ENCODE measurements around the gene KLHL26.
A peak's percentile ranks its signal among the peaks of the same experiment; 100 is the strongest.
"Not testable (repeated sequence)": the region's sequence is repeated elsewhere in the genome, so short reads cannot be mapped to it uniquely, and the experiment has no call there.

The KLHL26 gene

GRCh38 chr19:18662972-18663732 lies 26.3 kb downstream of the KLHL26 start:
- DNase-seq (ENCODE audit: low spot score): no peak

GRCh38 chr19:18663940-18664530 lies 27.2 kb downstream of the KLHL26 start:
- no peak for DNase-seq (ENCODE audit: low spot score)

- no peak for DNase-seq (ENCODE audit: low spot score)
Measured at GRCh38 chr19:18665771-18666202, 29.0 kb downstream of the KLHL26 start.

GRCh38 chr19:18666317-18666716 lies 29.5 kb downstream of the KLHL26 start:
- no peak for DNase-seq (ENCODE audit: low spot score)

GRCh38 chr19:18666784-18667183 lies 30.0 kb downstream of the KLHL26 start:
- DNase-seq (ENCODE audit: low spot score): no peak

- DNase-seq (ENCODE audit: low spot score): no peak
Measured at GRCh38 chr19:18667531-18668251, 30.9 kb downstream of the KLHL26 start.

GRCh38 chr19:18668252-18668631 lies 31.4 kb downstream of the KLHL26 start:
- no peak for DNase-seq (ENCODE audit: low spot score)

- DNase-seq (ENCODE audit: low spot score): no peak
Measured at GRCh38 chr19:18668744-18669523, 32.1 kb downstream of the KLHL26 start.

GRCh38 chr19:18669524-18669817 lies 32.6 kb downstream of the KLHL26 start:
- no peak for DNase-seq (ENCODE audit: low spot score)

- no peak for DNase-seq (ENCODE audit: low spot score)
Measured at GRCh38 chr19:18669883-18670282, 33.1 kb downstream of the KLHL26 start.

- DNase-seq (ENCODE audit: low spot score): no peak
Measured at GRCh38 chr19:18670312-18670711, 33.5 kb downstream of the KLHL26 start.

- DNase-seq (ENCODE audit: low spot score): no peak
Measured at GRCh38 chr19:18671303-18672043, 34.6 kb downstream of the KLHL26 start.

GRCh38 chr19:18672044-18672451 lies 35.2 kb downstream of the KLHL26 start:
- DNase-seq (ENCODE audit: low spot score): no peak

GRCh38 chr19:18672606-18673337 lies 35.9 kb downstream of the KLHL26 start:
- peak; percentile 54 for DNase-seq (ENCODE audit: low spot score)

- DNase-seq (ENCODE audit: low spot score): peak; percentile 50
Measured at GRCh38 chr19:18674616-18675015, 37.8 kb downstream of the KLHL26 start.

- DNase-seq (ENCODE audit: low spot score): no peak
Measured at GRCh38 chr19:18675779-18676178, 39.0 kb downstream of the KLHL26 start.

- DNase-seq (ENCODE audit: low spot score): no peak
Measured at GRCh38 chr19:18676692-18677091, 39.9 kb downstream of the KLHL26 start.

GRCh38 chr19:18677156-18677555 lies 40.3 kb downstream of the KLHL26 start:
- DNase-seq (ENCODE audit: low spot score): no peak

- DNase-seq (ENCODE audit: low spot score): not testable (repeated sequence)
Measured at GRCh38 chr19:18680148-18680547, 43.3 kb downstream of the KLHL26 start.

- DNase-seq (ENCODE audit: low spot score): no peak
Measured at GRCh38 chr19:18682807-18683108, 45.9 kb downstream of the KLHL26 start.

All from putamen (tissue), 1 donor.